ENCODE measurements around the gene AP1M2.

AP1M2 gene

DNA sequence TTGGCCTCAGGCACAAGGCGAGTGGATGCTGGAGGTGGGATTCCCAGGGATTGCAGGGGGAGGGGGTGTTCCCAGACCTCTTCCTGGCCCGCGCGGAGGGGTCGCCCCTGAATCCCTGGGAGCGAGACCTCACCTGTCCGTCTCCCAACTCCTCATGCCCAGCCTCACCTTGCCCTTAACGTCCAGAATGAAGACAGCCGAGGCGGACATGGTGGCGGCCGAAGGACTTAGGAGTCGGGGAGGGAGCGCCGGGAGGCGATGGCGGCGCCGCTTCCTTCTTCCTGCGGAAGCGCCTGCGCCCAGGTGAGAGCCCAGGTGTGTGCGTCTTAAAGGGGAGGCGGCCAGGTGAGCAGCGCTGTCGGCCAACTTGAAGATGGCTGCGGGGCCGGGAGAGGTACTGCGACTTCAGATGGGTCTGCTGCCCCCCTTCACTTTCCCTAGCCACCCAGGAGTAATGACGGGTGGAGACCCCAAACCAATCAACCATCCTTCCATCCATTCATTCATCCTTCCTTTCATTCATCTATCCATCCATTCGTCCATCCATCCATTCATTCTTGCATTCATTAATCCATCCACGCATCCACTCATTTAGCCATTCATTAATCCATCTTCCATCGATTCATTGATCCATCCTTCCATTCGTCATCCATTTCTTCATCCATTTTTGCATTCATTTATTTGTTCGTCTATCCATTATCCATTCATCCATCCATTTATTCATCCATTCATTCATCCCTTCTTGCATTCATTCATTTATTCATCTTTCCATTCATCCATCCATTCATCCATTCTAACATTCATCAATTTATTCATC is at the start of gene AP1M2:
TSS of gene AP1M2 (minus strand) at position 291 of the 817 bp plus-strand sequence. CDS start at position 210, 81 bp downstream.
- no peak for DNase-seq

DNA sequence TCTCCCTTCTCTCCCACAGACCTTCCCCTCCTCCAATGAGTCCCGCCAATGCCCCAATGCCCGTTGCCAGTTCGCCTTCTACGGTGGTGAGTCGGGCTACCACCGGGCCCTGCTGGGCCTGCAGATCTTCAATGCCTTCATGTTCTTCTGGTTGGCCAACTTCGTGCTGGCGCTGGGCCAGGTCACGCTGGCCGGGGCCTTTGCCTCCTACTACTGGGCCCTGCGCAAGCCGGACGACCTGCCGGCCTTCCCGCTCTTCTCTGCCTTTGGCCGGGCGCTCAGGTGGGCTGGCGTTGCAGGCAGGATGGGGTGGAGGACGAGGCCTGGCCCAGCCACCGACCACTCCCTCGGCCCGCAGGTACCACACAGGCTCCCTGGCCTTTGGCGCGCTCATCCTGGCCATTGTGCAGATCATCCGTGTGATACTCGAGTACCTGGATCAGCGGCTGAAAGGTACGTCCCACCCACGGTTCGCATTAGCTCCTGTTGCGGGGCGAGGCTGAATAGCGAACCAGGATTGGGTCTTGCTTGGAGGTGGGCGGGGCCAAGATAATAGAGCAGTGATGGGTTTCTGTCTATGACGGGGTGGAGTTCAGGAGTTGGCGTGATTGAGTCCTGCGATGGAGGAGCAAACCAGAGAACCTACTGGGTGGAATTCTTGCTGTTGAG is 49.3 kb upstream of the AP1M2 start:
- DNase-seq: no peak

DNA sequence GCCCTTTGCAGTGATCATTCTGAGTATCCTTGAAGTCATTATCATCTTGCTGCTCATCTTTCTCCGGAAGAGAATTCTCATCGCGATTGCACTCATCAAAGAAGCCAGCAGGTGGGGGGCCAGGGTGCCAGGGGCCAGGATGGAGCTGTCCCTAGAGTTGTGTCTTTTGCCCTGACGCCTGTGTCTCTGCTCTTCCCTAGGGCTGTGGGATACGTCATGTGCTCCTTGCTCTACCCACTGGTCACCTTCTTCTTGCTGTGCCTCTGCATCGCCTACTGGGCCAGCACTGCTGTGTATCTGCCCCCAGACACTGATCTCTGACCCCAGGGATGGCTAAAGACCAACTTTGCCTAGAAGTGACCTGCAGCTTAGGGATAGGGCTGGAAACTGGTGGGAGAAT is 47.9 kb upstream of the AP1M2 start:
- no peak for DNase-seq

DNA sequence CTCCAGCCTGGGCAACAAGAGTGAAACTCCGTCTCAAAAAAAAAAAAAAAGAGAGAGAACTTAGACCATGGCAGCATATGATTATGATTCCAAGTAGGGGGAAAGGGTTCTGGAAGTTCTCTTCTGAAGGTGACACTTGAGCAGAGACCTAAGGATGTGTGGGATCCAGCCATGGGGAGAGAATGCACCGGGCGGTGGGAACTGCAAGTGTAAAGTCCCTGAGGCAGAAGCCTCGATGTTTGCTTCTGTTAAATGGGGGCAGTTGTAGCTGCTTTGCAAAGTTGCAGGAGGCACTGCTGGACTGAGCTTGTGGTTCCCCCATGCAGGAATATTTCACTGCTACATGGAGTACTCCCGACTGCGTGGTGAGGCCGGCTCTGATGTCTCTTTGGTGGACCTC is 47.3 kb upstream of the AP1M2 start:
- DNase-seq: no peak

DNA sequence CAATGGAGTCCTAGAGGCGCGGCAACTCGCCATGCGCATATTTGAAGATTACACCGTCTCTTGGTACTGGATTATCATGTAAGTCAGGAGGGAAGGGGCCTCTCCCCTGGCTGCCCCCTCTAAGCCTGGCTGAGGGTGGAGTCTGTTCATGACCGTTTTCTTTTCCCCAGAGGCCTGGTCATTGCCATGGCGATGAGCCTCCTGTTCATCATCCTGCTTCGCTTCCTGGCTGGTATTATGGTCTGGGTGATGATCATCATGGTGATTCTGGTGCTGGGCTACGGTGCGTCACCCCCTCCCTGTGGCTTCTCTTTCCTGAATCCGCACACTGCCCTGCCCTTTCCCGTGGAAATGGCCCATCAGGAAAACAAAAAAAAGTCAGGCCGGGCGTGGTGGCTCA is 44.8 kb upstream of the AP1M2 start:
- no peak for DNase-seq

DNA sequence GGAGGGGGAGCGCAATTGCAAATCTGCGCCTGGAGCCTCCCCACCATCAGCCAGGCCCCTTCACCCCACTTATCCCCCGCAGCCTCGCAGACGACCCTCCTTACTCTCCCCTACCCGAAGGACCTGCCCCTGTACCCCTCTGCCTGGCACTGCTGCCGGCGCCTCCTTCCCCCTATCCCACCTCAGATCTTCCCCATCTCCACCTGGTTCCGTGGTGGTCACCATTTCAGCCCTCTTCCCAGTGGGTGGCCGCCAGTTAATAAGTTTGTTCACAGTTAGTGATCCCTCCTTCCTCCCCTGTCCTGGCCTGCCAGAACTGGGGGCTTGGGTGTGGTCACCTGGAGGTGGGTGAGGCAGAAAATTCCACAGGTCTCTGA is 38.6 kb upstream of the AP1M2 start:
- no peak for DNase-seq

DNA sequence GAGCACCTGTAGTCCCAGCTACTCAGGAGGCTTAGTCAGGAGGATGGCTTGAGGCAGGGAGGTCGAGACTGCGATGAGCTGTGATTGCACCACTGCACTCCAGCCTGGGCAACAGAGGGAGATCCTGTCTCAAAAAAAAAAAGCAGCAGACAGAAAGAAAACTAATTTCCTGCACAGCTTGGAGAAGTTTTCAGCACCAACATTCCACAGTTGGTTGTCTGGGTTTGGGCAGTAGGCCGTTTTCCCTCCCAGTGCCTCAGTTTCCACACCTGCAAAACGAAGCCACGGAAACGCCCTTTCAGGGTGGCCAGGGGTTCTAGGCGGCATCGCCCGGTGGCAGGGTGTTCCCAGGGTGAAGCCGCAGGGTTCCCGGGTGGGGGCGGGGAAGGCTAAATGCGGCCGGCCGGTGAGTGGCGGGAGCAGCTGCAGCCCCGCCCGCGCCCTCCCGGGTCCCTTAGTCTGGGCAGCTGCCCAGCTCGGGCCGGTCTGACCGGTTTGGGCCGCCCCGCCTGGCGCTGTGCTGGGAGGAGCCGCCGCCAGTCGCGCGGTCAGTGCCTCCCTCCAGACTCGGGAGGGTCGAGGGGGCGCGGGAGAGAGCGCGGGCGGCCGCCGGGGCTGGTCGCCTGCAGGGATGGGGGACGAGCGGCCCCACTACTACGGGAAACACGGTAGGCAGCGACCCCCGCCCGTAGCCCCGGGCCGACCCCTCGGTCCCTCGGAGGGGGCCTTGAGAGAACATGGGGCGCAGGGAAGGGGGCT is 38.1 kb upstream of the AP1M2 start, which contains the start of gene SLC44A2:
TSS of gene SLC44A2 (plus strand) at position 551 of the 759 bp plus-strand sequence. CDS start at position 632, 81 bp downstream.
- no peak for DNase-seq

DNA sequence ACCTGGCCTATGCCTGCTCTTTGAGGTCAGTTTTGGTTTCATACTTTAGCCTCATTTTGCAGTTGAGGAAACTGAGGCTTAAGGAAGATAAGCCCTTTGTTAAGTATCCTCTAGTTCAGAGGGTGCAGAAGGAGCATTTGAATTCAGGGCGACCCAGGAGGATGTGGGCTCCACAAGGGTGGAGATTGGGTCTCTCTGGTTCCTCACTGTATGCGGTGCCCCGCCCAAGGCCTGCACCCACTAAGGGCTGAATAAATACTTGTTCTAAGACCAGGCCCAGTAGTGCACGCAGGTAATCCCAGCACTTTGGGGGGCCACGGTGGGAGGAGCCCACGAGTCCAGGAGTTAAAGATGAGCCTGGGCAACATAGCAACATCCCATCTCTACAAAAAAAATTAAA is 37.5 kb upstream of the AP1M2 start:
- no peak for DNase-seq

DNA sequence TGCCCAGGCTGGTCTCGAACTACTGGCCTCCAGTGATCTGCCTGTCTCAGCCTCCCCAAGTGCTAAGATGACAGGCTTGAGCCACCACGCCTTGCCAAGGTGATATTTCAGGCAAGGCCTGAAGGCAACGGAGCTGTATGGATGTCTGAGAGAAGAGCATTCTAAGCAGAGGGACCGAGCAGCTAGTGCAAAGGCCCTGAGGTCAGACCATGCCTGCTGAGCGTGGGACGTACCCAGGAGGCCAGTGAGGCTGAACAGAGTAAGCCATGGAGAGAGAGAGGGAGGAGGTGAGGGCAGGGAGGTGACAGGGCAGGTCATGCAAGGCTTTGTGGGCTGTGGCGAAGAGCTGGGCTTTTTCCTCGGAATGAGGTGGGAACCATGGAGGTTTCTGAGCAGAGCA is 34.9 kb upstream of the AP1M2 start:
- DNase-seq: no peak

DNA sequence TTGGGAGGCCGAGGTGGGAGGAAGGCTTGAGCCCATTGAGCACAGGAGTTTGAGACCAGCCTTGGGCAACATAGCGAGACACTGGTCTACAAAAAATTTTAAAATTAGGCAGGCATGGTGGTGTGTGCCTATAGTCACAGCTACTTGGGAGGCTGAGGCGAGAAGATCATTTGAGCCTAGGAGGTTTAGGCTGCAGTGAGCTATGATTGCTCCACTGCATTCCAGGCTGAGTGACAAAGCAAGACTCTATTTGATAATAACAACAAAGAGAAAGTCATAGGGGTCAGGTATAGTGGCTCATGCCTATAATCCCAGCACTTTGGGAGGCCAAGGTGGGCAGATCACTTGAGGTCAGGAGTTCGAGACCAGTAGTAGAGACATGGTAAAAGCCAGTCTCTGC is 33.7 kb upstream of the AP1M2 start:
- no peak for DNase-seq

DNA sequence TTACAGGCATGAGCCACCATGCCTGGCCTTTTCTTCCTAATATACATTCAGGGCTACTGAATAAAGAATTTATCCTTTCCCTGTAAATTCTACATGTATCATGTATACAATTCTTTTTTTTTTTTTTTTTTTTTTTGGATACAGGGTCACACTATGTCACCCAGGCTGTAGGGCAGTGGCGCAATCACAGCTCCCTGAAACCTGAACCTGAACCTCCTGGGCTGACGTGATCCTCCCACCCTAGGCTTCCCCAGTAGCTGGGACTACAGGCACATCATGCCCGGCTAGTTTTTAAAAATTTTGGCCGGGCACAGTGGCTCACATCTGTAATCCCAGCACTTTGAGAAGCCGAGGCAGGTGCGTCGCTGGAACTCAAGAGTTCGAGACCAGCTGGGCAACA is 31.7 kb upstream of the AP1M2 start:
- no peak for DNase-seq

DNA sequence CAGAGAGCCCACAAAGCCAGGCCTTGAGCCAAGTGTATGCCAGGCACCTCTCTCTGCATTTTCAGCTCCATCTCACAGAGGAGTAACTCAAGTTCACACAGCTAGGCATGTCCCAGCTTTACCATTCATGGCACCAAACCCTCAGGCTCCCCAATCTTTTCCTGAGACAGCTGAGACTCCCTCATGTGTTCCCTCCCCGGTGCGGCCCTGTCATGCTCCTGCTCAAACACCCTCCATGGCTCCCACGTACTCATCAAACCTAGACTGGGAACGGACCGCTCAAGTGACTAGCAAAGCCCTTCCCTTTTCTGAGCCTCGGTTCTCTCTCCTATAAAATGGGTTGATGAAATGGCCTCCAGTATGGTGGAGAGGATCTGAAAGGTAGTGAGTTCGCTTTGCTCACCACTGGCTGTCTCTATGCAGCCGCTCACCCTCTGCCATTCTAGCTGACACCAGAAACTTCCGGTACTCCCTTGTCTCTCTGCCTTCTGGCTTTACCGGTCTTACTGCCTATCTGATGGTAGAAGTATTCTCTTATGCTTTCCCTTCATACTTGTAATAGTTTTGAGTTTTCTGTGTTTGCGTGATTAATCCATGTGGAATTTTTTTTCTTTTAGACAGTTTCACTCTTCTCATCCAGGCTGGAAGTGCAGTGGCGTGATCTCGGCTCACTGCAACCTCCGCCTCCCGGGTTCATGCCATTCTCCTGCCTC is 30.5 kb upstream of the AP1M2 start:
- DNase-seq: no peak

DNA sequence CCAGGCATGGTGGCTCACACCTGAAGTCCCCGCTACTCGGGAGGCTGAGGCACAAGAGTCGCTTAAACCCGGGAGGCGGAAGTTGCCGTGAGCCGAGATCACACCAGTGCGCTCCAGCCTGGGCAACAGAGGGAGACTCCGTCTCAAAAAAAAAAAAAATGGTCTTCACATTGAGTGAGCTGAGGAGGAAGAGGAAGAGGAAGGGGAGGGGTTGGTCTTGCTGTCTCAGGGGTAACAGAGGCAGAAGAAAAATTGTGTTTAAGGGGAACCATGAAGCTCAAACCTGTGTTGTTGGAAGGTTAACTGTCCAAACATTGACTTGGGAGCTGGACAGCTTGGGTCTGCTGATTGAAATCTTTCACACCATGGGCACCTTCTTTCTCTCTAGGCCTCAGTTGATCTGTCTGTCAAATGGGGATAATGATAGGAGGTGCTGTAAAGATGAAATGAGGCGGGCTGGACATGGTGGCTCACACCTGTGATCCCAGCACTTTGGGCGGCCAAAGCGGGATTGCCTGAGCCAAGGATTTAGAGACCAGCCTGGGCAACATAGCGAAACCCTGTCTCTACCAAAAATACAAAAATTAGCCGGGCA is 28.4 kb upstream of the AP1M2 start:
- no peak for DNase-seq

DNA sequence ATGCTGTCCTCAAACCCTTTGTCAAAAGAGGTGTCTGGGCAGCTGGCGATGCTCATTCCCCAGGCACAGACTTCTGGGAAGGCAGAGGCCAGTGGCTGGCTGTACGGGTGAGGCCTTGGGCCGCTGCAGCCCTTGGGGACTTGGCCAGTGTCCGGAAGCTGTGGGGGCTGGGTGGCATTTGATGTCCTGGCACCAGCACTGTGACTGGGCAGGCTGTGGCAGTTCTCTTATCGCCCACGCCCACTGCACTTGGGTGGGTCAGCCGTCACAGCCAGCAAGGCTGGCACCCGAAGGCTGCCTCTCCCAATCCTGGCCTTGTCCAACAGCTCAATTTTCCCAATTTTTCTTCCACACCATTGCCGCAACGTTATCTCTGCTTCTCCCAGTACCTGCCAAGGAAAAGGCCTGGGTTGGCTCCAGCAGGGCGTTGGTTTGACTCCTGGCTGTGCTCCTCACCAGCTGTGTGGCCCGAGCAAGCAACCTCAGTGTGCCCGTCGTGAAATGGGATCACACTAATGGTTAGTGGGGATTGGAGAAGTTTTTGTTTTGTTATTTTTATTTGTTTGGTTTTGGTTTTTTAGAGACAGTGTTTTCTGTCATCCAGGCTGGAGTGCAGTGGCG is 25.5 kb upstream of the AP1M2 start:
- DNase-seq: no peak

DNA sequence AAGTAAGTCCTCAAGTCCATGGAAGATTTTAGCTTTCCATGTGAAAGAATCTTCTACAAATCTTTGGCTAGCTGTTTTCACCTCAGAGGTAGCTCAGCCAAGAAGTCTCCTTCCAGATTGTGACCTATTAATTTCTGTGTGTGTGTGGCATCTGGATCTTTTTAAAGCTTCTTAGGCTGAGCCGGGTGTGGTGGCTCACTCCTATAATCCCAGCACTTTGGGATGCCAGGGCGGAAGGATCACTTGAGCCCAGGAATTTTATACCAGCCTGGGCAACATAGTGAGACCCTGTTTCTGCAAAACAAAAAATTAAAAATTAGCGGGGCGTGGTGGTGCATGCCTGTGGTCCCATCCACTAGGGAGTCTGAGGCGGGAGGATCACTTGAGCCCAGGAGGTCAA is 24.8 kb upstream of the AP1M2 start:
- no peak for DNase-seq

DNA sequence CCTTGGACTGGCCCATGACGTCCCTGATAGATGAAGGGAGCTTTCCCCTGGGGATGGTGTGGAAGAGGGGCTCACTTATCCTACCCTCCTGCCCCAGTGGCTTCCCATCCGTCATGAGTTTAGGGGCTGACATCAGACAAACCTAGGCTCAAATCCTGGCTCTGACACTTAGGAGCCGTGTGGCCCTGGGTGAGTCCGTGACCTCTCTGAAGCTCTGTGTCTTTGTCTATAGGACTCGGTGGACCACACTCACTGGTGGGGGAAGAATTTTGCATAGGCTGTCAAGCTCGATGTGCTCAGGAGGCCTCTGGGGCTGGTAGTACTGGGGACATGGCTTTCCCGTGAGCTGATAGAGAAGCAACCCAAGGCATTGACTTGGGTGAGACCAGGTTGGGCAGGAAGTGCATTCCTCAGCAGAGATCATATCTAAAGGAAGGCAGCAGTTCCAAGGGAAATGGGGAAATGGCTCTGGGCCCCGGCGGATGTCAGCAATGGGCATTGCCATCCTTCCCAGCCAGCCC is 17.4 kb upstream of the AP1M2 start:
- DNase-seq: no peak

DNA sequence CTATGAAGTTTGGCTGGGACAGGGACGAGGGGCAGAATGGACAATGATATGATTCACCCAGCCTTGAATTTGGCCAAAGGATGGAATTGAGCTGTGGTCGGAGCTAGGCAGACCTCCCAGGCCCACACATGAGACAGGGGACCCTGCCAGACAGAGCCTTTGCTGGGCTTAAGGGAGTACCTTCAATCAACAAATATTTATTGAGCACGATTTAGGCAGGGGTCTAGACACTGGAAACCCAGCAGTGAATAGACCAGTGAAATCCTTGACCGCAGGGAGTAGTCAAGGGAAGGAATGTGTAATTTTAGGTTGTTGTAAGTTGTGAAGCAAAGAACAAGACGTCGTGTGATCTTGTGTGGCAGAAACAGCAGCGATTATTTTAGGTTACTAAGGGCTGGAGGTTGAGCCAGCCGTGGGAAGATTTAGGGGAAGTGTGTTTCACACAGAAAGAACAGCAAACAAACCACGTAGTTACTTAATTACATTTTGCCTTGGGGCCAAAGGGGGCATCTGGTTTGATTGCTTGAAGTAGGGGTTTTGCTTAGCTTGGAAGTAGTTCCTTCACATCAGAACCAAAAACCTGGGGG is 16.9 kb upstream of the AP1M2 start:
- no peak for DNase-seq

DNA sequence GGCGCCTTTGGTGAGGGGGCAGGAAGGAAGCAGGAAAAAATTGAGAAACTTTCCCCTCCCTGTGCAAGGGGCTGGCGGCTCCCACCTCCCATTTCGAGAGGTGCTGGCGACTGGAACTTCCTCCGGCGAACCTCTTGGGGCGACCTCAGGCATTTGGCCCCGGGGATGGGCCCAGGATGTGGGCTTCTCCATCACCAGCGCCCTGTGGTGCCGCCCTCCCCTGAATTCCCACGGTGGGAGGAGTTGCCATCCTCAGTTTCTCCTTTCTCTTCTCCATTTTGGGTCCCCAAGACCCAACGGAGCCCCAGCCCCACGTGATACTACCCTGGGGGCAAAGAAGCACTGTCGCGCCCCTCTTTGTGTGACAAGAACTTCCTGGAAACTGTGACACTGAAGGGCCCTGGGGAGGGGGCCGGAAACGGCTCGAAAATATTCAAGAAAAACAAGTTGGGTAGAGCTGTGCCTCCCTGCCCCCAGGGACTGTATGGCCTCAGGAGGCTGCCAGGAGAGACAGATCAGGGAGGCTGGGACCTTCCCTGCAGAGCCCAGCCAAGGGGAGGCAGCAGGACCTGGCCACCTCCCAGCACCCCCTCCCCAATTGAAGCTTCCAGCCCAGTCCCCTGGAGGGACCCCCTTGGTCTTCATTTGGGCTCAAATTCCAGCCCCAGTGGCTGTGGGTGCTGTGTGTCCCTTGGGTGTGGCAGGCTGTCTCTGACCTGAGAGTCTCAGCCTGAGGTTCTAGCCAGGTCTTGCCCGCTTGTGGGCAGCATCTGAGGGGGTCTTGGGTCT is 16.2 kb upstream of the AP1M2 start:
- no peak for DNase-seq

DNA sequence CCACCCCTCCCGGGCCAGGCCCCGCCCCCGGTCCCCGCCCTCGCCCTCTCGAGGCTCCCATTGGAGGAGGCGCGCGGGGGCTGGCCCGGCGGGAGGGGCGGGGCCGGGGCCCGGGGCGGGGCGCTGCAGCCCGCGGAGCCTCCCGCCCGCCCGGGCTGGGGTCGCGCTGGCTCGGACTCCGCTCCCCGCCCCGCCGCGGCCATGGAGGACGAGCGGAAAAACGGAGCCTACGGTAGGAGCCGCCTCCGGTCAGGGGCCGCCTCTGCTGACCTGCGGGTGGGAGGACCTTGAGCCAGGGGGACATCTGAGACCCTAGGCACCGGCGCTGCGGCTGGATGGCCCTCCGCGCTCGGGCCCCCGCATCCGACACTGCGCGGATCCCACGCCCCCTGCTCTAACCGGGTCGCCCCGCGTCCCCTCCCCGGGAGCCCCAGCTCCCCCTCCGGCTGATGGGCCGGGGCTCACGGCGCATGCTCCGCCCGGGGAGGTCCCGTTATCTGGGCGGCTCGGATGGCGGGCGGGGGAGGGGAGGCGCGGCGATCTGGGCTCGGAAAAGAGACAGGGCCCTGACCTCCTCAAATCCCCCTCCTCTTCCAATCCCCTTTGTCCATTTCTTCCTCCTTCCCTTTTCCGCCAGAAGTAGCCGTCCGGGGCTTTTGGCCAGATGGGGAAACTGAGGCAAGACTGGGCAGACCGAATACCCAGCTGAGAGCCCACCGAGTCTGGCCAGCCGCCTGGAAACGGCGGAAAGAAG is 15.4 kb upstream of the AP1M2 start:
- peak; percentile 19 for DNase-seq

DNA sequence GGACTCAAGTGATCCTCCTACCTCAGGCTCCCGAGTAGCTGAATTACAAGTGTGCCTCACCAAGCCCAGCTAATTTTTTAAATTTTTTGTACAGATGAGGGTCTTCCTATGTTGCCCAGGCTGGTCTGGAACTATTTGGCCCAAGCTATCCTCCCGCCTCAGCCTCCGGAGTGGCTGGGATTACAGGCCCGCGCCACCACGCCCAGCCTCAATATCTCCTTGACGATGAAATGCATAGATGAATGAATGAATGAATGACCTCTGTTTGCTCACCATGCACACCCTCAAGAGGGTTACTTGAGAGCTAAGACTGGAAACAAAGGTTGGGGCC is 14.9 kb upstream of the AP1M2 start:
- no peak for DNase-seq
